Esophagus squamous epithelium (tissue), 5 donors: ENCODE measurements around the gene ALDH3B1. TPM values are rescaled to one million over a fixed set of nuclear protein-coding genes. Genes with fewer than 3 reads are reported as not detected.
"Not testable (repeated sequence)": the region's sequence is repeated elsewhere in the genome, so short reads cannot be mapped to it uniquely, and the experiment has no call there.

Experiments
- DNase-seq: peaks from one replicate; lab custom pipeline; 2025; lab: John Stamatoyannopoulos, UW
- H3K27ac ChIP-seq, 4 donors: fragments of 200-600 bp; sonication (generic); one replicate each; pipeline ENCODE4 v1.5.1; 2016 to 2019; ENCODE audit warnings: mild to moderate bottlenecking in 1 of 4
- H3K27me3 ChIP-seq, 4 donors: fragments of 200-600 bp; sonication (generic); 1 replicate in 3 of 4; 2 replicates in 1 of 4; pipeline versions ENCODE4 v1.5.1 to v1.6.0; 2017 to 2021; ENCODE audit warnings: antibody characterized with exemption in 1 of 4
- H3K36me3 ChIP-seq, 3 donors: fragments of 200-600 bp; sonication (generic); one replicate each; pipeline ENCODE4 v1.5.1; 2016 to 2019
- H3K4me1 ChIP-seq, 3 donors: fragments of 200-600 bp; sonication (generic); one replicate each; pipeline ENCODE4 v1.5.1; 2017 to 2019
- H3K4me3 ChIP-seq, 4 donors: fragments of 200-600 bp; sonication (generic); 1 replicate in 3 of 4; 2 replicates in 1 of 4; pipeline ENCODE4 v1.5.1; 2016 to 2019; ENCODE audit warnings: mild to moderate bottlenecking in 2 of 4, moderate library complexity in 1 of 4
- H3K9me3 ChIP-seq, 3 donors: fragments of 200-600 bp; sonication (generic); one replicate each; pipeline ENCODE4 v1.5.1; 2016 to 2019
- POLR2A ChIP-seq, 4 donors: fragments of 450-650 bp; IDR thresholded peaks; one replicate each; pipeline ENCODE4 v1.6.1; 2017; ENCODE audit warnings: antibody characterized with exemption in 4 of 4, mild to moderate bottlenecking in 4 of 4, moderate library complexity in 3 of 4
- WGBS, 2 donors: methylation state at CpG; one replicate each; pipeline ENCODE4 v1.1.5; 2018; 5-methylcytosine and 5-hydroxymethylcytosine counted together
- intact Hi-C: fragments of 100-400 bp; cut with DNase I; formaldehyde crosslinking; loops from one replicate; pipeline ENCODE4 v1.15.0; 2022
- total RNA-seq, 4 donors: library from RNA; depleted of rRNA; stranded (reverse); fragments of >200 nt; gene quantifications; one replicate each; pipeline ENCODE4 v1.1.0, GENCODE V29; 2016
- TF ChIP-seq, protein P1 (sequence below), 6 experiments: fragments of 450-650 bp in 4 of 6; fragments of 200-600 bp in 2 of 6; sonication (generic) in 2 of 6; IDR thresholded peaks; one replicate each; pipeline ENCODE4 v1.5.1; 2016 to 2019; ENCODE audit warnings: antibody characterized with exemption in 6 of 6, mild to moderate bottlenecking in 4 of 6, moderate library complexity in 4 of 6
- donor health status: DM: yes; HTN: yes; CAD: no.

Gene ALDH3B1, protein sequence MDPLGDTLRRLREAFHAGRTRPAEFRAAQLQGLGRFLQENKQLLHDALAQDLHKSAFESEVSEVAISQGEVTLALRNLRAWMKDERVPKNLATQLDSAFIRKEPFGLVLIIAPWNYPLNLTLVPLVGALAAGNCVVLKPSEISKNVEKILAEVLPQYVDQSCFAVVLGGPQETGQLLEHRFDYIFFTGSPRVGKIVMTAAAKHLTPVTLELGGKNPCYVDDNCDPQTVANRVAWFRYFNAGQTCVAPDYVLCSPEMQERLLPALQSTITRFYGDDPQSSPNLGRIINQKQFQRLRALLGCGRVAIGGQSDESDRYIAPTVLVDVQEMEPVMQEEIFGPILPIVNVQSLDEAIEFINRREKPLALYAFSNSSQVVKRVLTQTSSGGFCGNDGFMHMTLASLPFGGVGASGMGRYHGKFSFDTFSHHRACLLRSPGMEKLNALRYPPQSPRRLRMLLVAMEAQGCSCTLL
- total RNA-seq = 10 to 100 TPM in 2 of 4 donors, 1 to 10 TPM in 2; 1.6 to 15.7 (median 8.0) TPM

DNA sequence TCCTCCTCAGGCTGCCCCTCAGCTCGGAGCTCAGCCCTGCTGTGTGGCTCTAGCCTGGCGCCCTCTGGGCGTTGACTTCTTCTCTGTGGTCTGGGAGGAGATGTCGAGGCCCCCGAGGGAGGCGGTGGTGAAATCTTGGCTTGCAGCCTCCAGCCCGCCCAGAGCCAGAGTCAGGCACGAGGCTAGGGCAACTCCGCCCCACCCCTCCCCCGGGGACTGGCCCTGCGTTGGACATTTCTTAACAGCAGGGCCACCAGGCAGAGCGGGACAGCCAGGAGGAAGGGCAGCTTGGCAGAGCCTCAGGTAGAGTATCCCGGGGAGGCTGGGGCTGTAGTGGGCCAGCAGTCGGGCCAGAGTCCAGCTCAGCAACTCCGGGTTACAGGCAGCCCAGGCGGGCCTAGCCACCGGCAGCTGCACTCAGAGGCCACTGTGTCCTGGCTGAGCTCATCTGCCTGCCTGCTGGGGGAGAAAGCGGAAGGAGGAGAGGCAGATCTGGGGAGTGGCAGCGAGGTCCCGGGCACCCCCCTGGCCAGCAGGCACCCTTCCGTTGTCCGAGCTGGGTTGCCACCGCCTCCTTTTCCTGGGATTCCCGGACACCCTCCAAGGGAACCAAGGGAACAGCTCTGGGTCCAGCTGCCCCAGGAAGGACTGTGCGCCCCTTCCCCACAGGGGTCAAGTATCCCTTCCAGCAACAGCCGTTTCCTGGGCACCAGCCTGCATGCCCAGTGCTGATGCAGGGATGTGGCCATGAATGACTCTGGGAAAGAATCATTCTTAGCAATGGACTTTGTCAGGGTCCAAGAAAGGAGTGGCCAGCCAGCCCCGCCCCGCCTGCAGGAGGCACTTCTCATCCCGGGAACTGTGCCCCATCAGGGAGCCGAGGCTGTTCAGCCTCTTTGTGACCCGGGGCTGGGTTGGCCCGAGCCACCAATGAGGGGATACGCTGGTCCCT lies at the start of gene ALDH3B1:
Gene ALDH3B1, plus strand, starts transcription at position 238 of the 952 bp plus-strand sequence. CDS start 4,971 bp downstream, outside the sequence.
- Histone ChIP-seq H3K4me1 (peaks cover 36 to 73% (median 46%) of the 10 kb centered on the region in 3 donors), H3K27me3 (no peaks in the 10 kb centered on the region), H3K4me3 (peak within 1 kb of the TSS in 3 of 4 donors; percentile 35 to 61 (median 42)), H3K9me3 (no peaks in the 10 kb centered on the region), H3K27ac (peak within 1 kb of the TSS; percentile 64 to 95 (median 80)), H3K36me3 (no peaks in the 10 kb centered on the region)
- intact Hi-C loops = no loop called here
- TF ChIP-seq, protein P1, sequence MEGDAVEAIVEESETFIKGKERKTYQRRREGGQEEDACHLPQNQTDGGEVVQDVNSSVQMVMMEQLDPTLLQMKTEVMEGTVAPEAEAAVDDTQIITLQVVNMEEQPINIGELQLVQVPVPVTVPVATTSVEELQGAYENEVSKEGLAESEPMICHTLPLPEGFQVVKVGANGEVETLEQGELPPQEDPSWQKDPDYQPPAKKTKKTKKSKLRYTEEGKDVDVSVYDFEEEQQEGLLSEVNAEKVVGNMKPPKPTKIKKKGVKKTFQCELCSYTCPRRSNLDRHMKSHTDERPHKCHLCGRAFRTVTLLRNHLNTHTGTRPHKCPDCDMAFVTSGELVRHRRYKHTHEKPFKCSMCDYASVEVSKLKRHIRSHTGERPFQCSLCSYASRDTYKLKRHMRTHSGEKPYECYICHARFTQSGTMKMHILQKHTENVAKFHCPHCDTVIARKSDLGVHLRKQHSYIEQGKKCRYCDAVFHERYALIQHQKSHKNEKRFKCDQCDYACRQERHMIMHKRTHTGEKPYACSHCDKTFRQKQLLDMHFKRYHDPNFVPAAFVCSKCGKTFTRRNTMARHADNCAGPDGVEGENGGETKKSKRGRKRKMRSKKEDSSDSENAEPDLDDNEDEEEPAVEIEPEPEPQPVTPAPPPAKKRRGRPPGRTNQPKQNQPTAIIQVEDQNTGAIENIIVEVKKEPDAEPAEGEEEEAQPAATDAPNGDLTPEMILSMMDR (IDR thresholded peaks at IDR 0.05) = peak in 1 of 6 experiments; percentile 10
- peak in 2 of 4 donors; percentile 46 to 67 for TF ChIP-seq POLR2A (IDR thresholded peaks at IDR 0.05)
- WGBS, 2 donors = 42 to 49% methylated on average over 7 to 13 of the region's 33 CpGs
- peak; percentile 38 for DNase-seq

DNA sequence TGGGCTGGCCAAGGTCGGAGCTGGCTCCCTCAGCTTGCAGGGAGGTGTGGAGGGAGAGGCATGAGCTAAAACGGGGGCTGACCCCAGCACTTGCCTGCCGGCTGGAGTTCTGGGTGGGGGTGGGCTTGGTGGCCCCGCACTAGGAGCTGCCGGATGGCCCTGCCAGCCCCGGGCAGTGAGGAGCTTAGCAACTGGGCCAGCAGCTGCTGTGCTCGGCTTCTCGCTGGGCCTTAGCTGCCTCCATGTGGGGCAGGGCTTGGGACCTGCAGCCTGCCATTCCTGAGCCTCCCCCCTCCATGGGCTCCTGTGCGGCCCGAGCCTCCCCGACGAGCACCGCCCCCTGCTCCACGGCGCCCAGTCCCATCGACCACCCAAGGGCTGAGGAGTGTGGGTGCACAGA lies 46.9 kb upstream of the ALDH3B1 start:
- H3K9me3 ChIP-seq, H3K27ac ChIP-seq, H3K4me3 ChIP-seq, DNase-seq, intact Hi-C loops, H3K36me3 ChIP-seq, H3K4me1 ChIP-seq: not testable (repeated sequence)
- 60% methylated on average over 1 of the region's 16 CpGs; no CpG with 5 or more reads in 1 of the 2 donors for WGBS, 2 donors
- peaks cover 0 to 12% (median 0%) of the 10 kb centered on the region in 4 donors for H3K27me3 ChIP-seq

DNA sequence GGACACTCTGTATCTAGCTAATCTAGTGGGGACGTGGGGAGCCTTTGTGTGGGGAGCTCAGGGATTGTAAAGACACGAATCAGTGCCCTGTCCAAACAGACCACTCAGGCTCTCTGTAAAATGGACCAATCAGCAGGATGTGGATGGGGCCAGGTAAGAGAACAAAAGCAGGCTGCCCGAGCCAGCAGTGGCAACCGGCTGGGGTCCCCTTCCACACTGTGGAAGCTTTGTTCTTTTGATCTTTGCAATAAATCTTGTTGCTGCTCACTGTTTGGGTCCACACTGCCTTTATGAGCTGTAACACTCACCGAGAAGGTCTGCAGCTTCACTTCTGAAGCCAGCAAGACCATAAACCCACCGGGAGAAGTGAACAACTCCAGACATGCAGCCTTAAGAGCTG lies 46.2 kb upstream of the ALDH3B1 start:
- DNase-seq, H3K9me3 ChIP-seq, H3K4me3 ChIP-seq, intact Hi-C loops, H3K27ac ChIP-seq, H3K36me3 ChIP-seq, H3K4me1 ChIP-seq: not testable (repeated sequence)
- 29 to 60% methylated on average over 5 to 6 of the region's 6 CpGs for WGBS, 2 donors
- peaks cover 0 to 10% (median 0%) of the 10 kb centered on the region in 4 donors for H3K27me3 ChIP-seq

DNA sequence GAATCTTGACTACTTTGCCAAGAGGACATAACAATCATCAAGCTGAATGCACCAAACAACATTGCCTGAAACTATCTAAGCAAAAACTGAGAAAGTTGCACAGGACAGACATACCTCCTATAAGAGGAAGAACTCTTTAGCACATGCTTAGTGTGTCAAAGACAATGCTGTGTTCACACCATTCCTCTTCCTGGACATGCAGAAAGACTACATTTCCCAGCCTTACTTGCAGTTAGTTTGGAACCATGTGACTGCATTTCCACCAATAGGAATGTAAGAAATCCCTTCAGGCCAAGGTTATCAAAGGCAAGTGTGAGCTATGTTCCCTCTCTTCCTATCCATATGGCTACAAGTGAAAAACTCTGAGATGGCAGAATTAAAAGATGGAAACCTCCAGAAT lies 45.4 kb upstream of the ALDH3B1 start:
- H3K27ac ChIP-seq, intact Hi-C loops, H3K4me1 ChIP-seq, DNase-seq, H3K9me3 ChIP-seq, H3K36me3 ChIP-seq, H3K4me3 ChIP-seq: not testable (repeated sequence)
- peaks cover 0 to 10% (median 0%) of the 10 kb centered on the region in 4 donors for H3K27me3 ChIP-seq

DNA sequence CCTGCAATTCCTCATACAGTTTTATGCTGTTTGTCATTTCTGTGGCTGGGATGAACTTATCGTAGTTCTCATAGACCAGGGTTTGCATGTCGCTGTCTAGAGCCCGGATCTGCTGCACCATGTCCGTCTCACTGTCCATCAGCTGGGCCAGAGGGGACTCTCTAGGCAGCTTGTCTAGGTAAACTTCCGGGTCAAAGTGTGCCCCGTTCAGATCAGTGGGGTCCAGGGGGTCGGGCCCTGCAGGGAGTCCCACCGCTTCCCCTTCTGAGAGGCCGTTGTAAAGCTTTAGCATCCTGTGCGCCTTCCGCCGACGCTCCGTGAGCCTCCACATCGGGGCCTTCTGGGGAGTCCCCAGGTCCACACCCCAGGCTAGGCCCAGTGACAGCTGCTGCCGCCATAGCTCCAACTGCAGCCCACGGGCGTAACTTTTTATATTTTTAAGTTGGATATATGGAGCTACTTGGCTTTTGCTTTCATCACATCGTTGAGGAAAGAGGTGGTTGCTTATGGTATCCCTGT lies 44.2 kb upstream of the ALDH3B1 start:
- H3K36me3 ChIP-seq, H3K4me3 ChIP-seq, H3K27me3 ChIP-seq, intact Hi-C loops, DNase-seq, H3K4me1 ChIP-seq, H3K9me3 ChIP-seq, H3K27ac ChIP-seq: not testable (repeated sequence)
- 94 to 100% methylated on average over 3 to 7 of the region's 19 CpGs for WGBS, 2 donors

DNA sequence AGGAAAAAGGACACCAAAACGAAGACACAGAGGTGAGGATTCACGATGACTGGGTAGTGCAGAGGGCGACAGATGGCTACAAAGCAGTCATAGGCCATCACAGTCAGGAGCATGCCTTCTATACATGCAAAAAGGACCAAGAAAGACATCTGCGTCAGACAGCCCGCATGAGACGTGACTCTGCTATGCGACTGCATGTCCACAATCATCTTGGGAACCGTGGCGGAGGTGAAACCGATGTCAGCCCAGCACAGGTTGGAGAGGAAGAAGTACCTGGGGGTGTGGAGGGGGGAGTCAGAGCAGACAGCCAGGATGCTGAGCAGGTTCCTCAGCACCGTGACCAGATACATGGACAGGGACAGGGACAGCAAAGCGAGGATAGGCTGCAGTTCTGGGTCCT lies 35.4 kb upstream of the ALDH3B1 start:
- 76 to 81% methylated on average over 10 to 12 of the region's 12 CpGs for WGBS, 2 donors
- DNase-seq, H3K27ac ChIP-seq, H3K36me3 ChIP-seq, H3K27me3 ChIP-seq, intact Hi-C loops, H3K4me3 ChIP-seq, H3K9me3 ChIP-seq: not testable (repeated sequence)
- peaks cover 0 to 14% (median 3%) of the 10 kb centered on the region in 3 donors for H3K4me1 ChIP-seq

DNA sequence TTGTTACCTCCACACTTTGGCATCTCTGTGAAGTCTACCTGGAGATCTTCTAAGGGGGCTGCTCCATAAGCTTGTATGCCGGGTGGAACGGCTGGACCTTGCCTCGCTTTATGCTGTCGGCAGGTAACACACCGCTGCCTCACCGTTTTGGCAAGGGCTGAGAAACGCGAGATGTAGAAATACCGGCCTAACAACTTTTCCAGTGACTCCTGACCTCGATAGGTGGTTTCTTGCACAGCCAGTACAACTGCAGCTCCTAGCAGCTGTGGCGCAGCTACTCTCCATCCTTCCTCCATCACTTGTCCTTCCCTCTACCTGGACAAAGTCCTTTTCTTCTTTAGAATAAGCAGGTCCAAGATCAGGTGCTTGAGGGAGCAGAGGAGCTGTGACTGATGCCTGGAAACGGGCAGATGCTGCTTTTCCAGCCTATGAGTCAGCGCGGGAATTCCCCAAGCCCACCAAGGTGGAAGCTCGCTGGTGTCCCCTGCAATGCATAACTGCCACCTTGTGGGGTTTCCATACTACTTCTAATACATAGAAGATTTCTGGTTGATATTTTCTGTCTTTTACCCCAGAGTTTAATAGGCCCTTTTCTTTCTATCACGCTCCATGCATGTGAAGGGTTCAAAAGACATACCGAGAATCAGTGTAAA lies 31.2 kb upstream of the ALDH3B1 start:
- H3K36me3 ChIP-seq, H3K27me3 ChIP-seq, intact Hi-C loops, H3K9me3 ChIP-seq, DNase-seq: not testable (repeated sequence)
- WGBS, 2 donors = 39 to 47% methylated on average over 7 to 16 of the region's 17 CpGs
- peaks cover 0 to 14% (median 3%) of the 10 kb centered on the region in 3 donors for H3K4me1 ChIP-seq
- H3K27ac ChIP-seq = peak overlapping the region in 1 of 4 donors; percentile 40
- peak overlapping the region in 1 of 4 donors; percentile 39 for H3K4me3 ChIP-seq

DNA sequence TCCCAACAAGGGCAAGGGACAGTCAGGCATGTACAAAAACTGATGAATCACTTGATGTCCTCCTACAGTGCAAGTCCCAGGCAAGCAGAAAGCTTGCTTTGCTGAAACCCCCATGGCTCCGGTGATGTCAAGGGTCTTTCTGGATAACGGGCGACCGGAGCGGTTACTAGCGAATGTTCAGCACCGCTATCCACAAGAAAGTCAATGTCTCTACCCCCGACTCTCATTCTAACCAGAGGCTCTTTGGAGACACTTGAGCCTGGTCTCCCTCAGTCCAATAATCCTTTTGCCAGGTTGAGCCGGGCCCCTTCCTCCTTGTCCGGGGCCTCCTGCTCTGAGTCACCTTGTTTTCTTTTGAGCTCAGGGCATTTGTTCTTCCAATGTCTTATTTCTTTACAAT lies 28.9 kb upstream of the ALDH3B1 start:
- H3K4me3 ChIP-seq, H3K36me3 ChIP-seq, intact Hi-C loops, H3K27ac ChIP-seq, DNase-seq, H3K9me3 ChIP-seq: not testable (repeated sequence)
- H3K27me3 ChIP-seq = peaks cover 0 to 11% (median 0%) of the 10 kb centered on the region in 4 donors
- WGBS, 2 donors = 85 to 86% methylated on average over 8 to 10 of the region's 10 CpGs
- peaks cover 0 to 14% (median 3%) of the 10 kb centered on the region in 3 donors for H3K4me1 ChIP-seq

DNA sequence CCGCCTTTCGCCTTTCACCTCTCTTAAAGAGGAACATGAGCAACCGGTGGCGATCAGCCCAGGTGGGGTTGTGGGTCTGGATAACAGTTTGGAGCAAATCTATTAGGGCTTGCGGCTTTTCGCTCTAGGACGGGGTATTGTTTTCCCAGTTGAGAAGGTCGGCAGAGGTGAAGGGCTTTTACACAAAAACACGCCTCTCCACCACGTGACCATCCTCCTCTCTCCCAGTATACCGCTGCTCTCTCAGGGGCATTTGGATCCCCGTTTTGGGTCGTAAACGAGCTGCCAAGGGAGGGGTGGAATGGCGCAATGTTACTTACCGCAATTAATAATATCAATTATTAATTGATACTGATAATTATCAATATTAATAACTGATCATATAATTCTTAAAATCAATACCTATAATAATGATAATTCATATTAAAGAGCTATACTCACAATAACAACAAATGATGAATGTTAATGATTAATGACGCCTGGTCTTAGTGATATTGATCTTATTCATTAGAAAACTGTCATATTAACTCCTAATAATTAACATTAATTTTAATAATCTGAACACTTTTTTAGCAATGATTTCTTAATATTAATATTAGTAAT lies 27.8 kb upstream of the ALDH3B1 start:
- intact Hi-C loops, H3K36me3 ChIP-seq, H3K4me3 ChIP-seq, H3K27ac ChIP-seq, H3K9me3 ChIP-seq, DNase-seq: not testable (repeated sequence)
- 72 to 81% methylated on average over 13 to 17 of the region's 17 CpGs for WGBS, 2 donors
- H3K27me3 ChIP-seq = peaks cover 0 to 11% (median 0%) of the 10 kb centered on the region in 4 donors
- peaks cover 0 to 14% (median 3%) of the 10 kb centered on the region in 3 donors for H3K4me1 ChIP-seq
